Fibroblast of the aortic adventitia (primary cell): ENCODE measurements around the gene DUSP9. TPM values are rescaled to one million over a fixed set of nuclear protein-coding genes. Genes with fewer than 3 reads are reported as not detected.

Source experiments
- DNase-seq: peaks from one replicate; pipeline ENCODE4 v3.0.0-alpha.2; 2010; ENCODE audit warnings: low read depth
- H3K4me3 ChIP-seq: 2 replicates; pipeline ENCODE4 v1.5.1; 2011; ENCODE audit warnings: low read depth, mild to moderate bottlenecking, control low read depth, low read length, moderate library complexity
- CTCF ChIP-seq: IDR thresholded peaks from 2 replicates; pipeline ENCODE4 v1.5.1; 2011; ENCODE audit warnings: mild to moderate bottlenecking, low read length, control low read depth, inconsistent platforms; ENCODE audit not compliant: insufficient read depth
- total RNA-seq: library from RNA; depleted of rRNA; stranded (reverse); fragments of >200 nt; gene quantifications from 2 replicates; pipeline ENCODE4 v1.2.3, GENCODE V29; 2012; ENCODE audit warnings: low replicate concordance

DUSP9 gene
- not detected in 2 replicates for total RNA-seq

- no peak for TF ChIP-seq CTCF
- DNase-seq, result no peak
- H3K4me3 ChIP-seq, result no peak within 1 kb of the TSS
These were observed at the start of gene DUSP9 for GRCh38 chrX:153646620-153647373. Gene DUSP9, plus strand, starts transcription at chrX:153647203. Its CDS starts 751 bp downstream, at chrX:153647954.

GRCh38 chrX:153598541-153599191 is 48.3 kb upstream of the DUSP9 start, which contains the start of gene CCNQ:
Gene CCNQ, minus strand, starts transcription at chrX:153599139. Its CDS starts 66 bp downstream, at chrX:153599073.
- H3K4me3 ChIP-seq, result peak within 1 kb of the TSS; percentile 72
- no peak for TF ChIP-seq CTCF
- DNase-seq, result peak; percentile 16

GRCh38 chrX:153599192-153600031 is 47.6 kb upstream of the DUSP9 start:
- TF ChIP-seq CTCF, result no peak
- peak; percentile 79 for DNase-seq

GRCh38 chrX:153600032-153600373 is 47.0 kb upstream of the DUSP9 start:
- peak overlapping the region; percentile 66 for H3K4me3 ChIP-seq
- no peak for TF ChIP-seq CTCF
- DNase-seq, result peak; percentile 9

More at GRCh38 chrX:153599192-153600031, 47.6 kb upstream of the DUSP9 start:
- H3K4me3 ChIP-seq, result peak overlapping the region; percentile 66

- DNase-seq, result no peak
- TF ChIP-seq CTCF, result no peak
- H3K4me3 ChIP-seq, result no peak overlapping the region
These were observed 46.1 kb upstream of the DUSP9 start for GRCh38 chrX:153600921-153601320.

- no peak for DNase-seq
- no peak for TF ChIP-seq CTCF
- no peak overlapping the region for H3K4me3 ChIP-seq
These were observed 45.4 kb upstream of the DUSP9 start for GRCh38 chrX:153601511-153602110.
